ENCODE measurements around the gene RILPL2.
"Not testable (repeated sequence)": the region's sequence is repeated elsewhere in the genome, so short reads cannot be mapped to it uniquely, and the experiment has no call there.

Gene RILPL2

GRCh38 chr12:123401753-123402683 lies 34.5 kb downstream of the RILPL2 start:
- peak; percentile 70 for DNase-seq (ENCODE audit: low spot score)

DNA sequence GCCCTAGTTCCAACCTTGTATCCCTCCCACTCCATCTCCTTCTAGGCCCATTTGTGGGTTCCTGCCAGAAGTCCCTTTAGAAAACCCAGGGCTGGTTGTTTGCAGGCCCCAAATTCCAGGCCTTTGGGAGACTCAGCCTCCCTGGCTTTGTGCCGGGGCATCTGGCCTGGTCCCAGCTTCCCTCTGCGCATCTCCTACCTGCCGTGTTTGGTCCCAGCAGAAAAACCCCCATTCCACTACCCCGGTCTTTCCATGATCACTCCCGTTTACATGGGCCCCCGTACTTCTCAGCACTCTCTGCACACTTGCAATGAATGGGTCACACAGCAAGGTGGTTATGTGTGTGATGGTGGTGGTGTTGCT lies 37.2 kb downstream of the RILPL2 start:
- no peak for DNase-seq (ENCODE audit: low spot score)

DNA sequence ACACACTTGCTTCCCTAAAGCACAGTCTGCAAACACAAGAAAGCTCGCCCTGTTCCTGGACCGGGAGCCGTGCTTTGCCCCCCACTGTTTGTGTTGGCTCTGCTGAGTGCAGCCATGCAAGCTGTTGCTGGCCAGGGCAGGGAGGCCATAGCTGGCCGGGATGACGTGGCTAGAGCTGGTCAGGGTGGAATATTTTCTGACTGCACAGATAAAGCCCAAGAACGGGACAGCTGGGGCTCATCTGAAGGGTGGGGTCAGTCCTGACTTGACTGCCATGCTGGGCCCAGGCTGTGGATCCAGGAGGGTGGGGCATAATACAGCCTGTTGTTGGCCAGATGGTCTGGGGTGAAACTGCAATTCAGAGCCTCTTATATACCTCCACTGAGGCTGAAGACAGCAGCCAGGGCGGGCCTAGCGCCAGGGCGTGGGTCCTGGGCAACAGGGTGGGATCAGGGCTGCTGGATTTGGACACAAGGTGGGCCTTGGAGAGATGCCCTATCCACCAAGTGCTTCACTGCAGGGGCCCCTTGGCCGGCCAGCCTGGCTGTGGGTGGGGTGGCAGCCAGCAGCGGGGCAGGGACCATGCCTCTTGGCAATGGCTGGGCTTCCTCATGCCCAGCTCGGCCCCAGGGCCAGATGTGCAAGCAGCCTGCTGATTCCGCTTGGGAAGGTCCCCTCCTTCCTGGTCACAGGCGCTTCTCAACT lies 37.8 kb downstream of the RILPL2 start:
- no peak for DNase-seq (ENCODE audit: low spot score)

DNA sequence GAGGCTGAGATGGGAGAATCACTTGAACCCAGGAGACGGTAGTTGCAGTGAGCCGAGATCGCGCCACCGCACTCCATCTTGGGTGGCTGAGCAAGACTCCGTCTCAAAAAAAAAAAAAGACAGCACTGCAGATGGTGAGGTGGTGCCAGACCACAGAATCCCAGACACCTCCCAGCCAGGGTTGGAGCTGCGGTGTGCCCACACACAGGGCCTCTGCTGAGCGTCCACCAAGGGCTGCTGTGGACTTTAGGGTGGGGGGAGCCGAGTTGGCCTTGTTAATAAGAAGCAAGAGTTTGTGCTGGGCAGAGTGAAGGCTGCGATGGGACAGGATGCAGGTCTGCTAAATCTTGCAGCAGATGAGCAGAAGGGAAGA lies 38.3 kb downstream of the RILPL2 start:
- DNase-seq (ENCODE audit: low spot score), result no peak

- DNase-seq (ENCODE audit: low spot score), result no peak
These were observed 39.1 kb downstream of the RILPL2 start for GRCh38 chr12:123397400-123397799.

DNA sequence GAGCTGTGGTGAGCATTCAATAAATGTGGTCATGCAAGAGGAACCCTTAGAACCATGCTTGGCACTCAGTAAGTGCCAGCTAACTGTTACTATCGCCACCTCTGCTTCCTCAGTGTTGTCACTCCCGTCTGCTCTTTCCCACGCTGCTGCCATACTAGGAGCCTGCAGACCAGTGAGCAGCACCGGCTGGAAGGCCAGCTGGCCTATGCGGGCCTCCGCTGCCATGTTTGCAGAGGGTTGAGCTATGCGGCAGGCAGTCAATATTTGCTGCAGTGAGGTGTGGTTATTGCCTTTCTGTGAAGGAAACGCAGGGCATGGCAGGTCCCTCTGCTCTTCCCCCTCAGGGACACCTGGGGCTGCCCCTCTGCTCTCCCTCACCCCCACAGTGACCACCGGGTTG lies 39.5 kb downstream of the RILPL2 start:
- DNase-seq (ENCODE audit: low spot score), result no peak

GRCh38 chr12:123396543-123396942 lies 39.9 kb downstream of the RILPL2 start:
- no peak for DNase-seq (ENCODE audit: low spot score)

DNA sequence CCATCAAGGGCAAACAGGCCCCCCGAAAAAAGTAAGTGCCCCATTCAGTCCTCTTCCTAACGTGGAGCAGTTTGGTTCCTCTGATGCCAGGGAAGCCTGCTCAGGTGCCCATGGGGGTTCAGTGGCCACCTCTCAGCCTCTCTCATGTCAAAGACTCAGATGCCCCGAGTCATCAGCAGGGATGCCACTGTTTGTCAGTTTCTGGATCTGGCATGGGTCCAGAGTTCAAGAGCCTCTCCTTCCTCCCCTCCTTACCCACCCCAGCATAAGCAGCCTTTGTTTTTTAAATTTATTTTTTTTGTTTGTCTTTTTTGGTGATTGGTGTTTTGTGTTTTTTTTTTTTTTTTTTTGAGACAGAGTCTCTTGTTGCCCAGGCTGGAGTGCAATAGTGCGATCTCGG lies 41.2 kb downstream of the RILPL2 start:
- no peak for DNase-seq (ENCODE audit: low spot score)

- no peak for DNase-seq (ENCODE audit: low spot score)
These were observed 42.7 kb downstream of the RILPL2 start for GRCh38 chr12:123393747-123394146.

DNA sequence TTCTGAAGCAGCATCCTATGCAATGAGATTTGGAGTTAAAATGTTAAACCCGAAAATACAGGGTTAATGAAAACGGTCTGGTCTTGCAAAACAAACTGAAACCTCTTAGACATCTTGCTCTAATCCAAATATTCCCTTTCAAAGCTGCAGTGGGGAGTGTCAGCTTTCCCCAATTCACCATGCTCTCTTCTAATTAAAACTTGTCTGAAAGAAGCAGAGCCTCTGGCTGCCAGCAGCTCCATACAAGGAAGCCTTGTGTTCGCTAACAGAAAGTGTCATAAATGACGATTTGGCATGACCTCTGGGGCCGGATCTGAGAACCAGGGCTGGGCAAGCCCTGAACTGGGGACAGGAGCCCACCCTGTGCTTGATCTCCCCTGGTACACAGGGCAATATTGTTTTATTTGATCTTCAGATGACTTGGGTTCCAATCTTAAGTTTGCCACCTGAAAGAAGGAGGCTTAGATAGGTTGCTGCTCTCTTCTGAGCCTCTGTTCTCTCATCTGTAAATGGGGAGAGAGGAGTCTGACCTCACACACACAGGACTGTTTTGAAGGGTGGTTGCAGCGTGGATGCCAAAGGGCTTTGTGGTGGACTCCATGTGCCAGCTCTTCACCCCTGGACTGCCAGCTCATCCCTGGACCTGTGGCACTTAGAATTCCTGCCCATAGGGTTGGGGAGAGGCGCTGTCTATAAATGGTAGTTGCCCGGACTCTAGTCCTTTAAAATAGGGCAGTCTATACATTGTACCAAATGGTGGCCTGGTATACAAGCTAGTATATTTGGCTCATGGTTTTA lies 44.7 kb downstream of the RILPL2 start:
- no peak for DNase-seq (ENCODE audit: low spot score)

DNA sequence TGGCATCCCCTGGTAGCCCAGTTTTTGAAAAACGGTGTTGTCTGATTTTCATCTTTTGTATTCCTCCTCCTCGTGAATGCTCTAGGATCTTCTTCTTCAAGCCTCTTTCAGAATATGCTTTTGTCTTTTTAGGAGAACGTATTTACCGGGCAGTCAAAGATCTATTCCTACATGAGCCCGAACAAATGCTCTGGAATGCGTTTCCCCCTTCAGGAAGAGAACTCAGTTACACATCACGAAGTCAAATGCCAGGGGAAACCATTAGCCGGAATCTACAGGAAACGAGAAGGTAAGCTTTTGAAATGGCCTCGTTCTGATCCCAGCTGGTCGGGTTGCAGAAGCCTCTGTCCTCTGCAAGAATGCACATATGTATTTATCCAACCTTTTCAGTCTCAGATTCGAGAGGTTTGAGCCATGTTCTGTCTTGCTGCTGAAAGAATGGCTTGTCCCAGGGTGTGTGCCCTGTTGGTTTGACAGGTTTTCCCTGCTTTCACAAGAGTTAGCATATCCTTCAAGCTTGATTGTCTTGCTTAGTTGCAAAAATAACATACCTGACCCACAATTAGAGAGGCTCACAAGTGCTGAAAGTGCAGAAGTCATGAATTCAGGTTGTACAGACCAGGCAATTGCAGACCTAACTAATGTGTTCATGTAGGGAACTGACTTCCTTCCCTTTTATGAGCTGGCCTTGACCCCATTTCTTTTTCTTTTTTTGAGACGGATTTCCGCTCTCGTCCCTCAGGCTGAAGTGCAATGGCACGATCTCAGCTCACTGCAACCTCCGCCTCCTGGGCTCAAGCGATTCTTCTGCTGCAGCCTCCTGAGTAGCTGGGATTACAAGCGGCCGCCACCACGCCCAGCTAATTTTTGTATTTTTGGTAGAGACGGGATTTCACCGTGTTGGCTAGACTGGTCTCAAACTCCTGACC lies 45.7 kb downstream of the RILPL2 start:
- DNase-seq (ENCODE audit: low spot score), result no peak

DNA sequence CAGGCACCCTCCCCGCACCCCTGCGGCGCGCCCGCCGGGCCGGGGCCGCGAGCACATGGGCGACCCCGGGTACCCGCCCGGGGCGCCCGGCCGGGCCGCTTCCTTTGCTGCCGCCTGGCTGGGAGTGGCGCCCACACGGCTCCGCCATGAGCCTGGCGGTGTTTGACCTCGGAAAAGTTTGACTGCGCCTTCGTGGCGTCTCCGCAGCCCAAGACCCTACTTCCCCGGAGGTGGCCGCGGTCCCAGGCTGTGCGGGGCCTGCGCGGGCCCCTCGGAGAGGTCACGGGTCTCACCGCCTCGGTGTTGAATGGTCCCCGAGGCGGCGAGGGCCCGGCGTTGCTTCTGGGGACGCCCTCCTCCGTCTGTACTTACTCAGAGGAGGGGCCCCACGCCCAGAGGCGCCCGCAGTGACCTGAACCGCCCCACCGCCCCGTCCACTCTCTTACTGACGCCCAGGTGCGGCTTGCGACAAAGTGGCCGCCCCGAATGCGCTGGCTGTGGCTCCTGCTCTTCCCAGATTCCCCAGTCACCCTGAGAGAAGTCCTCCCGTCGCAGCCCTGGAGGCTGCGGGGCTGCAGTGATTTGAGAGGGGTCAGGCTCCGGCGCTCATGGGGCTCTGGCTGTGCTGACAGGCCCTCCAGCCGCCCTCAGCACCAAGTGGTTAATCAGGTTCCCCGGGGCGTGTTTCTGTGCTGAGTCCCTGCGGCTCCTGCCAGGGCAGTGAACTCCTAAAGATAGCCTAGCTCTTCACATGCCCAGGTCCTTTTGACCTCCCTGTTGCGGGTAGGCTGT lies 46.7 kb downstream of the RILPL2 start:
- peak; percentile 74 for DNase-seq (ENCODE audit: low spot score)

DNA sequence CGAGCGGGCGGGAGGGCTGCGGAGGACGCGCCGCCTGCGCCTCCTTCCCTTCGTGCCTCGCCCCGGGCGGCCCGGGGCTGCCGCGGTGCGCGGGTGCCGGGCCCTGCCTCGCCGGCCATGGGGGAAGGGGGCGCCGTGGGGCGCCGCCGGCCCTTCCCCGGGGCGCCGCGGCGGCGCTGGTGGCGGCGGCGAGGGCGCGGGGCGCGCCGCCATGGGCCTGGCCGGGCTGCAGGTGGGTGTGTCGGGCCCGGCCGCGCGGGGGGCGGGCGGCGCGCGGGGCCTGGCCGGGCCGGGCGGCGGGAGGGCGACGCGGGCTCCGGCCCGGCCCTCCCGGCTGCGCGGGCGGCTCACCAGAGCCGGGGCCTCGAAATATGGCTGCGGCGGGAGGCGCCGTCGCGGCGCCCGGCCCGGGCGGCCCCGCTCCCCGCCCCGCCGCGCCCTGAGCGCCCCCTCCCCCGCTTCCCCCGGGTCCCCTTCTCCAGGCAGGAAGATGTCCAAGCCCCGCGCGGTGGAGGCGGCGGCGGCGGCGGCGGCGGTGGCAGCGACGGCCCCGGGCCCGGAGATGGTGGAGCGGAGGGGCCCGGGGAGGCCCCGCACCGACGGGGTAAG lies 47.4 kb downstream of the RILPL2 start:
- no peak for DNase-seq (ENCODE audit: low spot score)

DNA sequence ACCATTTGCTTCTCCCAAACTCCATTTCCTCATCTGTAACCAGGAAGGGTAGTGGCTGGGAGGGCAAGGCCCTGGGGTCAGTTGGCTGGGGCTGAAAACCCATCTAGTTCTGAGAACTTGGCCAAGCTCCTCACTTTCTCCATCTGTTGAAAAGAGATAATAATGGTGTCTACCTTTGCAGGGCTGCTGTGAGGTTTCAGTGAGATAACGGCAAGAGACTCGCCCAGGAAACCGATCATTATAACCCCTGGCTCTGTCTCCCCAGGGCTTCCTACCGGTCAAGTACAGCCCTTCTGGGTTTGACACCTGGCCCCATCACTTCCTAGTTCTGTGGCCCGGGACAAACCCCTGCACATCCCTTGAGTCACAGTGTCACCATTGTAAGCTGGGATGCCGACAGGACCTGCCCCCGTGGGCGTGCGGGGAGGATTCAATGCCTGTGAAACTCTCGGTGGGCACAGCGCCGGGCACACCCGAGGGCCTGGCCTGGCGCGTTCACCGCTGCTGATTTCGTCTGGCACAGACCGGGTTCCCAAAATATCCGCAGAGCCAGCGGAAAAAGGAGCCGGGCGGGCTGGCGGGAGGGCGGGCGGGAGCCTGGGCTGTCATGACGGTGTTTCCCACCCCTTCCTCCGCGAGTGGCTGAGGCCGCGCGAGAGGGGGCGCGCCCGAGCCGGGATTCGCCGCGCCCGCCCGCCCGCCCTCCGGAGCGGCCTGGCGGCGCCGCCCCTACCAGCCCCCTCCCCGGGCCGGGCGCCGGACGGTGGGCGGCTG lies 48.1 kb downstream of the RILPL2 start:
- DNase-seq (ENCODE audit: low spot score), result peak; percentile 89

GRCh38 chr12:123387508-123388176 lies 48.8 kb downstream of the RILPL2 start:
- no peak for DNase-seq (ENCODE audit: low spot score)

GRCh38 chr12:123385536-123385935 lies 50.9 kb downstream of the RILPL2 start:
- not testable (repeated sequence) for DNase-seq (ENCODE audit: low spot score)

- DNase-seq (ENCODE audit: low spot score), result no peak
These were observed 51.5 kb downstream of the RILPL2 start for GRCh38 chr12:123384994-123385376.

- peak; percentile 71 for DNase-seq (ENCODE audit: low spot score)
These were observed 52.0 kb downstream of the RILPL2 start for GRCh38 chr12:123384318-123384993.

Measured in ecto neural progenitor cell (in vitro differentiated cells).